Right atrium auricular region (tissue), 2 donors: Measurements from ENCODE around the gene CD160. TPM values are rescaled to one million over a fixed set of nuclear protein-coding genes. Genes with fewer than 3 reads are reported as not detected.

Source experiments
- DNase-seq: peaks from one replicate; pipeline ENCODE4 v3.0.0-alpha.2; 2019; ENCODE audit warnings: low spot score
- H3K27ac ChIP-seq, 2 donors: fragments of 200-600 bp; sonication (generic); 1 replicate in 1 of 2; 2 replicates in 1 of 2; pipeline ENCODE4 v1.5.1; 2016 to 2019
- H3K27me3 ChIP-seq, 2 donors: fragments of 200-600 bp; sonication (generic); one replicate each; pipeline versions ENCODE4 v1.5.1 to v1.6.0; 2017 to 2019
- H3K36me3 ChIP-seq: fragments of 200-600 bp; sonication (generic); one replicate; pipeline ENCODE4 v1.5.1; 2016
- H3K4me1 ChIP-seq, 2 donors: fragments of 200-600 bp; sonication (generic); one replicate each; pipeline versions ENCODE4 v1.5.1 to v1.6.0; 2017 to 2019
- H3K4me3 ChIP-seq, 2 donors: fragments of 200-600 bp; sonication (generic); 1 replicate in 1 of 2; 2 replicates in 1 of 2; pipeline ENCODE4 v1.5.1; 2017 to 2019; ENCODE audit warnings: mild to moderate bottlenecking in 1 of 2, moderate library complexity in 1 of 2
- H3K9me3 ChIP-seq, 2 donors: fragments of 200-600 bp; sonication (generic); one replicate each; pipeline ENCODE4 v1.5.1; 2019
- total RNA-seq, 2 donors: library from RNA; depleted of rRNA; stranded (reverse); fragments of >200 nt; gene quantifications; one replicate each; pipeline ENCODE4 v1.1.0, GENCODE V29; 2016
- TF ChIP-seq, protein P1 (sequence below), 2 donors: fragments of 200-600 bp; sonication (generic); IDR thresholded peaks; one replicate each; pipeline ENCODE4 v1.5.1; 2019; ENCODE audit warnings: antibody characterized with exemption in 2 of 2

CD160 gene
- total RNA-seq, 2 donors from 2014 or later, result not detected

DNA sequence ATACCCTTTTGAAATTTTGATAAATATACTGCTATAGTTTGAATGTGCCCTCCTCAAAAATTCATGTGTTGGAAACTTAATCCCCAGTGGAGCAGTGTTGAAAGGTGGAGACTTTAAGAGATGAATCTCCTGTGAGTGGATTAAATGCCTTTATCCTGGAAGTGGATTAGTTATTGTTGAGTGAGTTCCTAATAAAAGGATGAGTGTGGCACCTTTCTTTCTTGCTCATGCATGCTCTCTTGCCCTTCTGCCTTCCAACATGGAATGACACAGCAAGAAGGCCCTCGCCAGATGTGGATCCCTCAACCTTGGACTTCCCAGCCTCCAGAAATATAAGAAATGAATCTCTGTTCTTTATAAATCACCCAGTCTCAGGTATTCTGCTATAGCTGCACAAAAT, 51.8 kb downstream of the CD160 start:
- Histone ChIP-seq H3K36me3 (peaks cover 35% of the 10 kb centered on the region), H3K9me3 (no peaks in the 10 kb centered on the region), H3K4me1 (no peaks in the 10 kb centered on the region), H3K4me3 (no peak overlapping the region), H3K27ac (no peak overlapping the region), H3K27me3 (no peaks in the 10 kb centered on the region)
- TF ChIP-seq, protein P1, sequence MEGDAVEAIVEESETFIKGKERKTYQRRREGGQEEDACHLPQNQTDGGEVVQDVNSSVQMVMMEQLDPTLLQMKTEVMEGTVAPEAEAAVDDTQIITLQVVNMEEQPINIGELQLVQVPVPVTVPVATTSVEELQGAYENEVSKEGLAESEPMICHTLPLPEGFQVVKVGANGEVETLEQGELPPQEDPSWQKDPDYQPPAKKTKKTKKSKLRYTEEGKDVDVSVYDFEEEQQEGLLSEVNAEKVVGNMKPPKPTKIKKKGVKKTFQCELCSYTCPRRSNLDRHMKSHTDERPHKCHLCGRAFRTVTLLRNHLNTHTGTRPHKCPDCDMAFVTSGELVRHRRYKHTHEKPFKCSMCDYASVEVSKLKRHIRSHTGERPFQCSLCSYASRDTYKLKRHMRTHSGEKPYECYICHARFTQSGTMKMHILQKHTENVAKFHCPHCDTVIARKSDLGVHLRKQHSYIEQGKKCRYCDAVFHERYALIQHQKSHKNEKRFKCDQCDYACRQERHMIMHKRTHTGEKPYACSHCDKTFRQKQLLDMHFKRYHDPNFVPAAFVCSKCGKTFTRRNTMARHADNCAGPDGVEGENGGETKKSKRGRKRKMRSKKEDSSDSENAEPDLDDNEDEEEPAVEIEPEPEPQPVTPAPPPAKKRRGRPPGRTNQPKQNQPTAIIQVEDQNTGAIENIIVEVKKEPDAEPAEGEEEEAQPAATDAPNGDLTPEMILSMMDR (IDR thresholded peaks at IDR 0.05), result no peak
- no peak for DNase-seq

DNA sequence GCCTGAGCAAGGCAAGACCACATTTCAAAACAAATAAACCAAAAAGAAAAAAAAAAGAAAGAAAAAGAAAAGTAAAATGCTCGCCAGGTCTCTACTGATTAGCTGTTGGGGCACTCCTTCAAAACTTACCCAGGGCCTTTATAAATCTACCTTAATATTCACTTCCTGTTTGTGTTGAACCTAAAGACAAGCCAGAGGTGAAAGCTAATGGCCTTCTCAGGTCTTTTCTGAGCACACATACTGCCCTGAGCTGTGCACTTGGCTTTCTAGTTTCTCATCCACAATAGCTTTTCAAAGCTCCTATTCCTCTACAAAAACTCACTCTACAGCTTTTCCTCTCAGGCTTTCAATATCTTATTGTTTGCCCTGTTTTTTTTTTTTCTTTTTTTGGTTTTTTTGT, 54.1 kb downstream of the CD160 start:
- Histone ChIP-seq H3K9me3 (no peaks in the 10 kb centered on the region), H3K36me3 (peaks cover 35% of the 10 kb centered on the region), H3K4me3 (no peak overlapping the region), H3K4me1 (peaks cover 0 to 10% of the 10 kb centered on the region in 2 donors), H3K27me3 (no peaks in the 10 kb centered on the region), H3K27ac (no peak overlapping the region)
- DNase-seq, result no peak
- TF ChIP-seq, protein P1 (IDR thresholded peaks at IDR 0.05), result no peak

DNA sequence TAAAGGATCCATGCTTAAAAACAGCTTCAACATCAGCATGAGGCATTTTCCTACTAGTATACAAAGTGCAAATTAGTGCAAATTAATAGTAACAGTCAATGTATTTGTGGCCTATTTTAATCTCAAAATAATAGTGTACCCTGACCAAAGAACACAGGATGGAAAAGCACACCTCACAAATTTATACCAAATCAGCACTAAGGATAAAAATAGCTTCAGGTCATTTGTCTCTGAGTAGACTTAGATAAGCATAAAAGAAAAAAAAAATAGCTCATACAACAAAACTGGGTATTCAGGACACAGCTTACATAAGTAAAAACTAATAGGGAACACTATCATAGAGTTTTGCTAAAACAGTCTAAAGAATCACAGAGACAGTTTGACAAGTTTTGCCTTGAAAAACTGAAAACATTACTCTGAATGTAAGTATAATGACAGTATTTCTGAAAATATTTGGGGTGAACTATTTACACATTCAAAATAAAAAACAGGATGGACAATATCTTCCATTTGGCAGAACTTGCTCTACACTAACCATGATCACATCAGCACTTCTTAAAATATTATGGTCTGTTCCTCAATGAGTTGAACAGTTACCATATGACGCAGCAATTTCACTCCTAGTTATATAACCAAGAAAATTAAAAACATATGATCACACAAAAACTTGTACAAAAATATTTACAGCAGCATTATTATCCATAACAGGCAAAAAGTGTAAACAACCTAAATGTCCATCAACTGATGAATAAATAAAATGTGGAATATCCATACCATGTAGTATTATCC, 58.3 kb downstream of the CD160 start:
- no peaks in the 10 kb centered on the region for H3K27me3 ChIP-seq
- no peaks in the 10 kb centered on the region for H3K9me3 ChIP-seq
- H3K36me3 ChIP-seq, result peaks cover under 1% of the 10 kb centered on the region
- no peak for DNase-seq
- TF ChIP-seq, protein P1 (IDR thresholded peaks at IDR 0.05), result no peak
- H3K4me3 ChIP-seq, result no peak overlapping the region
- H3K4me1 ChIP-seq, result peaks cover 0 to 24% of the 10 kb centered on the region in 2 donors
- peak overlapping the region; percentile 57 to 58 for H3K27ac ChIP-seq

DNA sequence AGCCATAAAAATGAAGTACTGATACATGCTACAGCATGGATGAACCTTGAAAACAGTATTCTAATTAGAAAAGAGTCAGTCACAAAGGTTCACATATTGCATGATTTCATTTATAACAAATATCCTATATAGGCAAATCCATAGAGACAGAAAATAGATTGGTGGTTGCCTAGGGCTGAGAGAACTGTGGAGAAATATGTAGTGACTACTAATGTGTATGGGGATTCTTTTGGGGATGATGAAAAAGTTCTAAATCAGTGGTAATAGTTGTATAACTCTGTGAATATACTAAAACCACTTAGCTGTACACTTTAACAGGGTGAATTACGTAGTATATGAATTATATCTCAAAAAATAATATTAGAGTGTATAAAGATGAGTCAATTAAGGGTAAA, 58.8 kb downstream of the CD160 start:
- Histone ChIP-seq H3K27ac (peak overlapping the region; percentile 57 to 58), H3K36me3 (no peaks in the 10 kb centered on the region), H3K4me1 (peaks cover 0 to 24% of the 10 kb centered on the region in 2 donors), H3K9me3 (no peaks in the 10 kb centered on the region), H3K27me3 (no peaks in the 10 kb centered on the region), H3K4me3 (no peak overlapping the region)
- TF ChIP-seq, protein P1 (IDR thresholded peaks at IDR 0.05), result no peak
- DNase-seq, result no peak

DNA sequence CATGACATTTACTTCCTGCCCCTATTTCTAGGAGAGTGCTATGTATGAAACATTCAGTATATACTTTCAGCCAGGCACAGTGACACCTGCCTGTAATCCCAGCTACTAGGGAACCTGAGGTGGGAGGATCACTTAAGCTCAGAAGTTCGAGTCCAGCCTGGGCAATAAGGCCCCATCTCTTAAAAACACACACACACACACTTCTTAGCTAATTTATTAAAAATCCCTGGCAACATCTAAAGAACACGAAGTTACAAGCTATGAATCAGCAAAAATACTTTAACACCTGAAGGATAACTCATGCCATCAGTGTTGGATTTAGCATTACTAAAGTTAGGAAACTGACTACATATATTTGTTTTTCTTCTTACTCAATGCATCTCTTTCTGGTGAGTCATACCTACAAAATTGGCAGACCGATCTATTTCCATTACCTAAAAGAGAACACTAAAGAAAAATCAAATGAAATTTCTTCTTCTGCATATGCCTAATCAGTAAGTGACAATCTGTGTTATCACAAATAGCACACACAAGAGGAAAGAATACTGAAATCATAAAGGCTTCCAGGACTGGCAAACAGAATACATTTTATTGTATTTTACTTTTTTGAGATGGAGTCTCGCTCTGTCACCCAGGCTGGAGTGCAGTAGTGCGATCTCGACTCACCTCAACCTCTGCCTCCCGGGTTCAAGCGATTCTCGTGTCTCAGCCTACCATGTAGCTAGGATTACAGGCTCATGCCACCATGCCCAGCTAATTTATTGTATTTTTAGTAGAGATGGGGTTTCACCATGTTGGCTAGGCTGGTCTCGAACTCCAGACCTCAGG, 63.2 kb downstream of the CD160 start:
- DNase-seq, result no peak
- peak overlapping the region; percentile 68 to 78 for H3K27ac ChIP-seq
- H3K27me3 ChIP-seq, result no peaks in the 10 kb centered on the region
- TF ChIP-seq, protein P1 (IDR thresholded peaks at IDR 0.05), result no peak
- H3K36me3 ChIP-seq, result no peaks in the 10 kb centered on the region
- peak overlapping the region; percentile 35 to 40 for H3K4me3 ChIP-seq
- H3K9me3 ChIP-seq, result no peaks in the 10 kb centered on the region
- H3K4me1 ChIP-seq, result peaks cover 0 to 43% of the 10 kb centered on the region in 2 donors
